ENCODE results near the gene RASGRF2. TPM values are rescaled to one million over a fixed set of nuclear protein-coding genes. Genes with fewer than 3 reads are reported as not detected.

The RASGRF2 gene
- total RNA-seq, 1 experiment from 2014 or later = 0.18 TPM

GRCh38 chr5:81164936-81165335, 204.8 kb downstream of the RASGRF2 start:
- Histone ChIP-seq H4K20me1 (ENCODE audit: low read length) (no peaks in the 10 kb centered on the region), H3K4me2 (ENCODE audit: low read length) (no peak overlapping the region), H3K9me2 (replicated peaks; ENCODE audit: low read length) (no peaks in the 10 kb centered on the region), H3K27ac (ENCODE audit: low read length) (no peak overlapping the region), H3K36me3 (ENCODE audit: low read depth, low read length) (no peaks in the 10 kb centered on the region), H3K4me3 (ENCODE audit: low read length) (no peak overlapping the region), H3K9ac (ENCODE audit: low read length) (no peak overlapping the region), H3K4me1 (ENCODE audit: insufficient read depth, low read length) (no peaks in the 10 kb centered on the region), H3K9me3 (ENCODE audit: low read length) (no peaks in the 10 kb centered on the region), H2AFZ (ENCODE audit: low read length) (no peak overlapping the region), H3K27me3 (ENCODE audit: low read length) (no peaks in the 10 kb centered on the region), H3K79me2 (ENCODE audit: low read length) (no peaks in the 10 kb centered on the region), H3F3A (ENCODE audit: low read length, unreplicated experiment) (no peaks in the 10 kb centered on the region)
- TF ChIP-seq EZH2phosphoT487 (IDR thresholded peaks at IDR 0.05; ENCODE audit: borderline replicate concordance, low read length) (no peak), EZH2 (IDR thresholded peaks at IDR 0.05; ENCODE audit: low read length, unreplicated experiment) (no peak), CTCF (conservative IDR thresholded peaks at IDR 0.05; ENCODE audit: low read depth, low read length) (no peak)
- ChIA-PET POLR2A (ENCODE audit: unreplicated experiment) (no interaction called here), CTCF (no interaction called here)
- DNase-seq (no peak), ATAC-seq (no peak)
- no TSS peak for BruUV-seq (replicated peaks)
- intact Hi-C loops (cut with micrococcal nuclease) = loop anchor here (2.0 to 10.0 kb wide), 2 partner anchors 450 to 478 kb away; no protein-coding TSS in a partner anchor

GRCh38 chr5:81165493-81166119, 205.4 kb downstream of the RASGRF2 start:
- POLR2A ChIA-PET (ENCODE audit: unreplicated experiment) = no interaction called here
- ATAC-seq (peak; percentile 98), DNase-seq (peak; percentile 75)
- no peaks in the 10 kb centered on the region for H3K9me3 ChIP-seq (ENCODE audit: low read length)
- H2AFZ ChIP-seq (ENCODE audit: low read length) = no peak overlapping the region
- no peak overlapping the region for H3K4me2 ChIP-seq (ENCODE audit: low read length)
- H3K36me3 ChIP-seq (ENCODE audit: low read depth, low read length) = no peaks in the 10 kb centered on the region
- no peaks in the 10 kb centered on the region for H3K27me3 ChIP-seq (ENCODE audit: low read length)
- no peaks in the 10 kb centered on the region for H3K9me2 ChIP-seq (replicated peaks; ENCODE audit: low read length)
- no TSS peak for BruUV-seq (replicated peaks)
- TF ChIP-seq CTCF (conservative IDR thresholded peaks at IDR 0.05; ENCODE audit: low read depth, low read length) (peak; percentile 81), EZH2 (IDR thresholded peaks at IDR 0.05; ENCODE audit: low read length, unreplicated experiment) (no peak), EZH2phosphoT487 (IDR thresholded peaks at IDR 0.05; ENCODE audit: borderline replicate concordance, low read length) (no peak)
- no peaks in the 10 kb centered on the region for H3F3A ChIP-seq (ENCODE audit: low read length, unreplicated experiment)
- intact Hi-C loops (cut with micrococcal nuclease) = loop anchor here (2.0 to 10.0 kb wide), 2 partner anchors 451 to 479 kb away; no protein-coding TSS in a partner anchor
- H3K4me3 ChIP-seq (ENCODE audit: low read length) = no peak overlapping the region
- H3K4me1 ChIP-seq (ENCODE audit: insufficient read depth, low read length) = no peaks in the 10 kb centered on the region
- CTCF ChIA-PET = no interaction called here
- H3K9ac ChIP-seq (ENCODE audit: low read length) = no peak overlapping the region
- no peak overlapping the region for H3K27ac ChIP-seq (ENCODE audit: low read length)
- no peaks in the 10 kb centered on the region for H4K20me1 ChIP-seq (ENCODE audit: low read length)
- no peaks in the 10 kb centered on the region for H3K79me2 ChIP-seq (ENCODE audit: low read length)

GRCh38 chr5:81166430-81166829, 206.3 kb downstream of the RASGRF2 start:
- CTCF ChIA-PET = interaction anchor here (0.6 kb wide), 1 partner anchor 239 kb away, joined by 3 read pairs; no protein-coding TSS in a partner anchor
- POLR2A ChIA-PET (ENCODE audit: unreplicated experiment) = no interaction called here
- H3K4me1 ChIP-seq (ENCODE audit: insufficient read depth, low read length) = peaks cover 5% of the 10 kb centered on the region
- intact Hi-C loops (cut with micrococcal nuclease) = loop anchor here (10.0 kb wide), 1 partner anchor 452 kb away; no protein-coding TSS in a partner anchor
- no peaks in the 10 kb centered on the region for H3K36me3 ChIP-seq (ENCODE audit: low read depth, low read length)
- no peaks in the 10 kb centered on the region for H3K79me2 ChIP-seq (ENCODE audit: low read length)
- DNase-seq = no peak
- no peaks in the 10 kb centered on the region for H3K9me2 ChIP-seq (replicated peaks; ENCODE audit: low read length)
- H3K4me2 ChIP-seq (ENCODE audit: low read length) = no peak overlapping the region
- no peak for TF ChIP-seq EZH2 (IDR thresholded peaks at IDR 0.05; ENCODE audit: low read length, unreplicated experiment)
- no peak for TF ChIP-seq CTCF (conservative IDR thresholded peaks at IDR 0.05; ENCODE audit: low read depth, low read length)
- TF ChIP-seq EZH2phosphoT487 (IDR thresholded peaks at IDR 0.05; ENCODE audit: borderline replicate concordance, low read length) = no peak
- H3K9ac ChIP-seq (ENCODE audit: low read length) = no peak overlapping the region
- H3F3A ChIP-seq (ENCODE audit: low read length, unreplicated experiment) = no peaks in the 10 kb centered on the region
- ATAC-seq = no peak
- H3K9me3 ChIP-seq (ENCODE audit: low read length) = no peaks in the 10 kb centered on the region
- H2AFZ ChIP-seq (ENCODE audit: low read length) = no peak overlapping the region
- H4K20me1 ChIP-seq (ENCODE audit: low read length) = no peaks in the 10 kb centered on the region
- no peak overlapping the region for H3K4me3 ChIP-seq (ENCODE audit: low read length)
- H3K27ac ChIP-seq (ENCODE audit: low read length) = no peak overlapping the region
- no TSS peak for BruUV-seq (replicated peaks)
- H3K27me3 ChIP-seq (ENCODE audit: low read length) = no peaks in the 10 kb centered on the region

Measured in PC-3 (cell line).